GM19328 (cell line): ENCODE measurements around the gene OR2A25.
"Not testable (repeated sequence)": the region's sequence is repeated elsewhere in the genome, so short reads cannot be mapped to it uniquely, and the experiment has no call there.

Experiments
- ATAC-seq: cut with Tn5 transposase; IDR thresholded peaks from one replicate; pipeline ENCODE4 v1.9.1; 2021; ENCODE audit warnings: mild to moderate bottlenecking, moderate library complexity; ENCODE audit not compliant: unreplicated experiment

OR2A25 gene

DNA sequence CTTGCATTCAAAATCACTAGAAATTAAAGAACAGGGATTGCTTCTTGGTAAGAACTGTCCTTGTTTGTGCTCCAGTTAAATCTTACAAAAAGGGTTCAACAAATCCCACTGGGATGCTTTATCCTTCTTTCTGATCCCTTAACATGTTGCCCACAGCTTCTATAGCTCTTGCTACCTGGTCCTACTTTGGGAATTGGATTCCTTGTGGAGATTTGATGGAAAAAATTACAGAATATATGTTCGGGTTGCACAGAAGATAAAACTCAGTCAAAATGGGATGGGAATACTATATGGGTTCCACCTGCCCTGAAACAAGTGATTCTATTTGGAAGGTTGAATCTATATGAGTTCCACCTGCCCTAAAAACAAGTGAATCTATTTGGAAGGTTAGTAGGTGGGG is at the start of gene OR2A25:
OR2A25 (plus strand) TSS at position 301 of the 400 bp plus-strand sequence. CDS start 4,409 bp downstream, outside the sequence.
- ATAC-seq: no peak

DNA sequence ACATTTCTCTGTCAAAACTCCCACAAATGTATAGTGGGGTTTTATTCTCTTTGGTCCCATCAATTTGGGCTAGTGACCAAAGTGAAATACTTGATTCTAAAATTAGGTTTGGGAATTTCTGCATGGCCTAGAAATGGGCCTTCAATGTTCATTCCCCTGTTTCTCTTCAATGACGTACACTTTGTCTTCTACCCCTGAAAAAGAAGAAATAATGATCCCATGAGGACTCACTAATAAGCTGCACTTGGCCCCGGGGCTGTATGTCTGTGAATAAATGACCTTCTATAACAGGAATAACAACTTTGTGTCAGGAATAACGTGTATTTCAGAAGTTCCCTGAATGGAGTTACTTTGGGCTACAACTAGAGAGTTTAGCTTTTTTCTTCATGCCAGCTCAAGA is 49.3 kb upstream of the OR2A25 start:
- ATAC-seq: no peak

GRCh38 chr7:144022169-144022568 is 47.4 kb upstream of the OR2A25 start:
- ATAC-seq: no peak

GRCh38 chr7:144023171-144023827 is 46.3 kb upstream of the OR2A25 start:
- no peak for ATAC-seq

- no peak for ATAC-seq
These were observed 45.4 kb upstream of the OR2A25 start for GRCh38 chr7:144024213-144024612.

DNA sequence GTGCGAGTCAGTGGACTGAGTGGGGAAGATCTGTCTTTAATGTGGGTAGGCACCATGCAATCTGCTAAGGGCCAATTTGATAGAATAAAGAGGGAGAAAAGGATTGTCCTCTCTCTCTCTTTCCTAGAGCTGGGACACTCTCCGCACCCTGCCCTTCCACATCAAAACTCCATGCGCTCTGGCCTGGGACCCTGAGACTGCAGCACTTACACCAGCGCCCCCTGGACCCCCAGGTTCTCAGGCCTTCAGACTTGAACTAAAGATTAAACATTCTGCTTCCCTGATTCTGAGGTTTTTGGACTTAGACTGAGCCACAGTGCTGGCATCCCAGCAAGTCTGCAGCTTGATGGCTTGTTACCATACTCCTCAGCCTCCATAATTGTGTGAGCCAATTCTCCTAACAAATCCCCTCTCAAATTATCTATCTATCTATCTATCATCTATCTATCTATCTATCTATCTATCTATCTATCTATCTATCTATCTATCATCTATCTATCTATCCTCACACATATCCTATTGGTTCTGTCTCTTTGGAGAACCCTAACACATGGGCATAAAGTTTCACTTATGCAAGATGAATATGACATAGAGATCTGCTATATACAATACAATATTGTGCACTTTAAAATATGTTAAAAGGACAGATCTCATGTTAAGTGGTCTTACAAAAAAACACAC is 43.3 kb upstream of the OR2A25 start:
- no peak for ATAC-seq

GRCh38 chr7:144027070-144027469 is 42.5 kb upstream of the OR2A25 start:
- ATAC-seq: no peak

- no peak for ATAC-seq
These were observed 41.6 kb upstream of the OR2A25 start for GRCh38 chr7:144027974-144028373.

DNA sequence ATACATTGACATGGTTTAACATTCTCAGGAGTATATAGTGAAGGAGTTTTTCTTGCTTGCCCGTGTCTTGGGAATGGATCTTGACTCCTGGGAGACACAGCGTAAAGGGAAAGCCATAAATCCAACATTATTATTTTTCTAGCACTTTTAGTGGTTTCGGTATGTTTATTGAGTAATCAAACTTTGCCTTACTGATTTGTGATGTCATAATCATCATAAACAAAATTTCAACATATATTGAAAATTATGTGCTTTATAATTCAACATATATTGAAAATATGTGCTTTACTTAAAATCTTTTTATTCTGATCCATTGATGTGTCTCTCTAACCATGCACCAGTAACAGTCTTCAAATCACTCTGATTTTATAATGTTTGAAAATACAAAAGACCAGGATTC is 41.1 kb upstream of the OR2A25 start:
- ATAC-seq: no peak

DNA sequence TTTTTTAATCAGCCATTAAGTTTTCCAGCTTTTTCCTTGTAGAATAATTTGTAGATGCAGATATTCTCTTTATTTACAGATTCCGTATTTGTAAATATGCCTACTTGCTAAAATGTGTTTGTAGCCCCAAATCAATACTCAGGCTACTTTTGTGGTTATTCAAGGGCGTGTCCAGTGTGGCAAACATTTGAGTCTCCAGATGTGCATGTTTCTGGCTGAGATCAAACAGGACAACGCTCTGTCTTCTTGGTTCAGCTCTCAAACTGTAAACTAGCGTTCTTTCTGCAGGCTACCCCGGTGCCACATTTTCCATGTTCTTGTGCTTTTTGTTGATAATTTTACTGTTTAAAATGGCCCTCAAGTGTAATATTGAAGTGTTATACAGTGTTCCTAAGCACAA is 37.1 kb upstream of the OR2A25 start:
- no peak for ATAC-seq

GRCh38 chr7:144032985-144033709 is 36.5 kb upstream of the OR2A25 start:
- ATAC-seq: no peak

DNA sequence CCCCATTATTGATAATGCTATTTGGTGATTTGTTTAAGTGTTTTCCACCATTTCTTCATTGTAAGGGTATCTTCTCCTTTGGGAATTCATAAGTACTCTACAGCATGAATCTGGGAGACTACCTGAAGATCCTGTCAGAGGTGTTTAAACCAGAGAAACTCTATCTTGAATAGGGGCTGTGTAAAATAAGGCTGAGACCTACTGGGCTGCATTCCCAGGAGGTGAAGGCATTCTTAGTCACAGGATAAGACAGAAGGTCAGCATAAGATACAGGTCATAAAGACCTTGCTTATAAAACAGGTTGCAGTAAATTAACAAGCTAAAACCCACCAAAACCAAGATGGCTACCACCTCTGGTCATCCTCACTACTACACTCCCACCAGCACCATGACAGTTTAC is 34.2 kb upstream of the OR2A25 start:
- no peak for ATAC-seq

DNA sequence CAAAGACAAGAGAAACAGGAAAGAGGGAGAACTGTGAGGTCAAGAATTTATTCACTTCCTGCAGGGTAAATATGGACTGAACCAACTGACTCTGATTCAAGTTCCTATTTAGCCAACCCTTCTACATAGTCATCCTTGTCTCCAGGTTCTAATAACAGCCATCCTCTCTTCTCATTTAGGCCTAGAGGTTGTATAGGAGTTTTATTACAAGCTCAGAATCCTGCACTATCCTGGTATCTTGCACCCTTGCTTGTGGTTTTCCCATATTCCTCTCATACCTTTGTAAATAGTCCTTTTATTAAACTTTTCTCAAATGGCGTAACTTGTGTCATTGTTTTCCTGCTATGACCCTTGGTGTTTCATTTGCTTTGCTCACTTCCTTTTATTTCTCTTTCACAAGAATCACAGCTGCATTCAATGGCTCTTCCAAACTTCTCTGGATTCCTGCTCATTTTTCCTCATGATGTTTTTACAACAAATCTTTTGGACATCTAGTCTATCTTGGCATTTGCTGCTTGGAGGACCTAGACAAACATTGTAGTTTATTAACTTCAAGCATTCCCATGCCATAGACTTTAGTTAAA is 33.2 kb upstream of the OR2A25 start:
- ATAC-seq: no peak

DNA sequence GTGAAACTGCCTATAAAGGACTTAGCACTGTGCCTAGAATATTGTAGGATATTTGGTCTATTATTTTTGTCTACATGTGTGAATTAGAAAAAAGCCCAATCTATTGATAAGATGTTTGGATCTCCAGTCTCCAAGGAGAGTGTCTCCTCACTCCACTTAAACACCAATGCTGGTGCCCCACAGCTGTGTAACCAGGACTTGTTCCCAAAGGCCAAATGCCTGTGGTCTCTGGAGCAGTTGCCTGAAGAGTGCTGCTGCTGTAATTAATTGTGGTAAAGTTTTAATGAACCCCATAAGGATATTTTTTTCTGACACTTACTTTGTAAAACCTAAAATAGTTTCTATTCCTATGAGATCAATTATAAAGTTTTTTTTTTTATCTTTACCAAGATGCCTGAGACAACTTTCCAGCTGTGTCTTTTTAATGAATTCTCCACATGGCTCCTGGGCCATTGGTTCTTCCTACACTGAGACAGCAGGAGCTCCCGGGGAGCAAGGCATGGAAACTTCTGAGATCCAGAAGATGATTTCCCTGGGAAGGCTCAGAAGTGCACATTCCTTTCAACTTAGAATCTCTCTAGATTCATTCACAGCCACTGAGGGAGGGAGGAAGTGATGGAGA is 32.1 kb upstream of the OR2A25 start:
- ATAC-seq: no peak

DNA sequence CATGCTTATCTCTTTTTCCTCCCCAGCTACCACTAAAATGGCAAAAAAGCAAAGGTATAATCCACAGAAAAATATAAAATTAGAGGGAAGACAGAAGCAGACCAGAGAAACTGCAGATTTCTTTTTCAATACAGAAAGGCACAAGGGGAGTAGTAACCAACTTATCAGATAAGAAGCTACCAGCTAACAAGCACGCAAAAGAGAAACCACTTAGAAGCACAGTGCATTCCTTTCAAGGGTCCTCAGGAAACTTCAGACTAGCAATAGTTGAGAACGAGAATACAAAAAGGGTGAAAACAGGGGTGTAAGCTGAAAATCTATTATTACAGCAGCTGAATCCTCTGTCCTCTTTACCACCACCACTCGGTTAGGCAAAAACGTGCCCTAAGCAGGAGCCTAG is 30.7 kb upstream of the OR2A25 start:
- no peak for ATAC-seq

- no peak for ATAC-seq
These were observed 21.0 kb upstream of the OR2A25 start, which contains the start of gene OR2A5 for GRCh38 chr7:144048648-144049047. Gene OR2A5 (plus strand): TSS chr7:144048948. CDS start chr7:144050402, 1,454 bp downstream.

- no peak for ATAC-seq
These were observed 20.1 kb upstream of the OR2A25 start for GRCh38 chr7:144049491-144049890.

GRCh38 chr7:144050093-144050492 is 19.5 kb upstream of the OR2A25 start:
- no peak for ATAC-seq

DNA sequence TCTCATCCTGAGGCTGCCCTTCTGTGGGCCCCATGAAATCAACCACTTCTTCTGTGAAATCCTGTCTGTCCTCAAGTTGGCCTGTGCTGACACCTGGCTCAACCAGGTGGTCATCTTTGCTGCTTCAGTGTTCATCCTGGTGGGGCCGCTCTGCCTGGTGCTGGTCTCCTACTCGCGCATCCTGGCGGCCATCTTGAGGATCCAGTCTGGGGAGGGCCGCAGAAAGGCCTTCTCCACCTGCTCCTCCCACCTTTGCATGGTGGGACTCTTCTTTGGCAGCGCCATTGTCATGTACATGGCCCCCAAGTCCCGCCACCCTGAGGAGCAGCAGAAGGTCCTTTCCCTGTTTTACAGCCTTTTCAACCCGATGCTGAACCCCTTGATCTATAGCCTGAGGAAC is 18.7 kb upstream of the OR2A25 start:
- not testable (repeated sequence) for ATAC-seq

GRCh38 chr7:144057954-144058353 is 11.7 kb upstream of the OR2A25 start:
- ATAC-seq: no peak

DNA sequence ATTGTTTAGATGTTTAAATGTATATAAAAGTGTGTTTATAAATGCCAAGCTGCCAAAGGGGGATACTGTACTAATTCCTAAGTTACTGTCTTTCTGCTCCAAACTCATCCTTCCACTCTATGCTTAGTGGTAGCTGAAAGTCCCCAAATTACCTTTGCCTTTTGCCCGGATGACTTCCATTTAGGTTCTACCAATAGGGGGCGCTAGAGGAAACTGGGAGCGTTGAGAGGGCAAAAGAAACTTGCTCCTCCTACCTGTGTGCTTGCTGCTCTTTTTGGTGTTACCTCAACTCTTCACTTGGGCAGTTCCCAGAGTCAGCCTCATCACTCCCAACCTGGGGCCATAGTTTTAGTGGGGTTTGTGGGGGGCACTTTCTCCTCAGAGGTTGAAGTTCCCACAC is 5.9 kb upstream of the OR2A25 start:
- no peak for ATAC-seq
